Right renal pelvis (tissue), 4 donors: ENCODE data around the gene TP53I13. TPM values are rescaled to one million over a fixed set of nuclear protein-coding genes. Genes with fewer than 3 reads are reported as not detected.

Experiments used
- DNase-seq, 4 donors: peaks; one replicate each; pipeline ENCODE4 v3.0.0-alpha.2; 2013; ENCODE audit warnings: low read depth in 4 of 4, low spot score in 3 of 4, missing footprints in 1 of 4
- polyA plus RNA-seq, 4 donors: library from polyadenylated mRNA; unstranded; fragments of 120-200 nt; gene quantifications; one replicate each; pipeline ENCODE4 v1.2.1, GENCODE V29; 2013; ENCODE audit not compliant: insufficient read length in 4 of 4

TP53I13 gene
- polyA plus RNA-seq, 4 donors: 30.8 to 50.8 (median 31.4) TPM

GRCh38 chr17:29591146-29591736 lies 22.7 kb downstream of the TP53I13 start:
- DNase-seq: peak in 1 of 4 donors; percentile 39

DNA sequence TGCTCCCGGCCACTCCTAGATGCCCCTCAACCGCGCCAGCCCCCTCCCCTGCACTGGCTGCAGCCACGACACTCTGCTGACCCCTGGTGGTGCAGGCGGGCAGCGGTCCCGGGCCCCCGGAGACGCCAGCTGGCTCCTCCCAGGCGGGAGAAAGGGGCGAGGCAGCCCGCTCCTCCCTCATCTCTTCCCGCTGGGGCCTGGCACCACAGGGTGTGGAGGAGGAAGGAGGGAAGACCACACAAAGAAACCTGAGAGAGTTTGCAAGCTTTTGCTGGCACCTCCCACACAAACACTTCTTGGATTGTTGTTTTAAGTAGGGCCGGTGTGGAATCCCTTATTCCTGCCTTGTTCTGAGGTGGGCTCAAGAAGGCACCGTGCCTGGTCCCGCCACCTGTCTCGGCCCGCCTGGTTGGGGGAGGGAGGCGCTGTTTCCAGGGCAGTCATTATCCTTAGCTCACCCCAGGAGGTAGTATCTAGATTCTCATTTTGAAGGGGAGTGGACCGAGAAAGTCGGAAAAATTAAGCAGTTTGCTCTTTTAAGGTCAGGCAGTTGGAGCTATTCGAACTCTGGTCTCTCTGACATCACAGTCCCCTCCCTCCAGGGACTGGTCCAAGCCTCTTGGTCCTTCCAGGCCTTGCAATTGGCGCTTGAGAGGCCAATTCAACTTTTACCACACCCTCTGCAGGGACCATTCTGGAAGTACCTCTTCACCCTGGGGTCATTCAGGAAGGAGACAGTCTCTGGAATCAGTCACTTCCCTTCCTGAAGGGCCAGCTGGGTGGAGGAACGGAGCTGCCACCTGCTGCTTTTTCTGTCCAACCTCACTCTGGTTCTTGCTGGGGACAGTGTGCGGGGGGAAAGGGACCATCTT lies 23.5 kb downstream of the TP53I13 start:
- peak in 3 of 4 donors; percentile 87 to 88 (median 87) for DNase-seq

GRCh38 chr17:29592850-29593551 lies 24.5 kb downstream of the TP53I13 start, which contains the start of gene ANKRD13B:
Gene ANKRD13B (plus strand): TSS chr17:29593132. CDS start chr17:29593622, 490 bp downstream.
- no peak for DNase-seq

GRCh38 chr17:29593591-29594518 lies 25.4 kb downstream of the TP53I13 start:
- DNase-seq: no peak

GRCh38 chr17:29594519-29595090 lies 26.1 kb downstream of the TP53I13 start:
- DNase-seq: no peak

DNA sequence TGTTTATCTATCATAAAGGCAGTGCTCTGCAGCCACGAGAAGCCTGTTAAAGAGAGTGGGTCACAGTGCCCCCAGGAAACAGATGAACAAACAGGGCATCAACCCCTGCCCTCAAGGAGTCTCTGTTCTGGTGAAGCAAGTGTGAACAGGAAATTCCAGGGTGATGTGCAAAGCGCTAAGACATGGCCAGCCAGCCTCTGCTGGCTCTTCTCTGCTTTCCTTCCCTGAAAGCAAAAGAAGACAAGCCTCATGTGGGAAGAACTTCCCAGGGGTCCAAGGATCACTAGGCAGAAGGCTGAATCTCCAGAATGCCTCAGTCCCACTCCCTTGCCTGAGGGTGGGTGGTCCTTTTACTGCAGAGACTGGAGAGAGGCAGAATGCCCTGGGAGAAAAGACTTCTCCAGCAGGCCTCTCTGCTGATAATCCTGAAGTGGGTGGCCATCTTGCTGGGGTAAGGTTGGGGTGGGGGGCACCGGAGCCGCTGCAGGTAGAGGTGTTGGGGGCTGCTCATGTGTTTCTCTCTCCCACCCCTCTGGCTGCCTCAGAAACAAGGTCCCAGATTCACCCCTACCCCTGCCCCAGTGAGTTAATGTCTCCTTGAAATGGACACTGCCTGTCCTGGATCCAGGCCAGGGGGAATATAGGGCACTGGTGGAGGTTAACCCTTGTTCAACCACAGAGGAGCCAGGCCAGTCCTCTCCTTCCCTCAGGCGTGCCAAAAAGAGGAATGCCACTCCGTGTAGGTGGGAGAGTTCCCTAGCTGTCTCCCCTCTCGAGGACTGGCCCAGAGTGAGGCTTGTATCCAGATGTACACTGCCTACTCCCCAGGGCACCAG lies 26.8 kb downstream of the TP53I13 start:
- no peak for DNase-seq

DNA sequence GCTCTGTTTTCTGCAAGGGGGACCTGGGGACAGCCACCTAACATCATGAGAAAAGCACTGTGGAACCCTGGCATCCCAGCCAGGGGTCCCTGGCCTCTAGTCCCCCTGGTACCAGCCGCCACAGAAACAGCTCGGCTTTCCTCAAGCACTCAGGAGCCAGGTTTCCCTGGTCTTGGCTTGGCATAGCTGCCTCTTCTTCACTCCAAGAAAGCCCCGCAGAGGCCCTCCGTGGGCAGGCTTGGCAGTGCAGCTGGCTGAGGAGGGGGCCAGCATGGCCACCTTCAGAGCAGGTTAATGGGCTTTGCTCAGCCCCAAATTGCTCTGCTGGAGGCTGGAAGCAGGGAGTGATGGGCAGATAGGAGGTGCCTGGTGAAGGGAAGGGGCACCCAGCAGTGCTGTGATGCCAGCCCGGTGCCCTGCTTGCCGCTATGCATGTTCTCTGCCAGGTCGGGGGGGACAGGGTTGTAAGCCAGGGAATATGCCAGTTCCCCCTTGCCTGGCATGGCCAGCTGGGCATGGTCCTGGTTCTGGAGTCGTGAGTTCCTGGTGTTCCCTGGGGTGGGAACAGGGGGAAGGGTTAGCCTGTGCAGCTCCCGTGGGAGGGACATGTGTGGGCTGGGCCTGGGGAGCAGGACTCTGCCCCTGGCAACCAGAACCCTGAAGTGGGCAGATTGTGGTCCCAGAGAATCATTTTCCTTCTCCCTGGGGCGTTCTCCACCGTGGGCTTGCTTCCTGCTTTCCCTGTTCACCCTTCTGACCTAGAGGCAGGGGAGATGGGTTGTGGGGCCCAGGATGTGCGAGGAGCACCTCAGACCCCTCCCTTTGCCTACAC lies 27.7 kb downstream of the TP53I13 start:
- no peak for DNase-seq

DNA sequence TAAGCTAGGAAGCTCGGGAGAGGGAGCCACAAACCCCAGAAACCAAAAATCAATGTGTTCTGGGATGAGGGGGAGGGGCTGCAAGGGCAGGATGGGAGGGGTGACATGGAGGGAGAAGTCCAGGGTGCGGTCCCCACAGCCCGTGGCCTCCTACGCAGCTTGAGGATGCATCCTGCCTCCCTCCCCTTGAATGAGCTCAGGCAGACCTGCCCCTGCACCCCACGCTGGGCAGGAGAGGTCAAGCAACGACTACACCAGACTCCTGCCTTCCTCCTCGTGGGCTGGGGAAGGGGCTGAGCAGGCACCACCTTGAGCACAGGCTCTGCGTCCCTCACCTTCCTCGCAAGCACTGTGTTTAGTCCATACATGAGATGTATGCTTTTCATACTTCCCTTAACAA lies 28.3 kb downstream of the TP53I13 start:
- no peak for DNase-seq

GRCh38 chr17:29597361-29598172 lies 29.1 kb downstream of the TP53I13 start:
- no peak for DNase-seq

GRCh38 chr17:29603109-29603674 lies 34.7 kb downstream of the TP53I13 start:
- no peak for DNase-seq

GRCh38 chr17:29607557-29608195 lies 39.2 kb downstream of the TP53I13 start:
- DNase-seq: no peak

GRCh38 chr17:29608986-29609385 lies 40.5 kb downstream of the TP53I13 start:
- no peak for DNase-seq

GRCh38 chr17:29610395-29610794 lies 41.9 kb downstream of the TP53I13 start:
- no peak for DNase-seq

DNA sequence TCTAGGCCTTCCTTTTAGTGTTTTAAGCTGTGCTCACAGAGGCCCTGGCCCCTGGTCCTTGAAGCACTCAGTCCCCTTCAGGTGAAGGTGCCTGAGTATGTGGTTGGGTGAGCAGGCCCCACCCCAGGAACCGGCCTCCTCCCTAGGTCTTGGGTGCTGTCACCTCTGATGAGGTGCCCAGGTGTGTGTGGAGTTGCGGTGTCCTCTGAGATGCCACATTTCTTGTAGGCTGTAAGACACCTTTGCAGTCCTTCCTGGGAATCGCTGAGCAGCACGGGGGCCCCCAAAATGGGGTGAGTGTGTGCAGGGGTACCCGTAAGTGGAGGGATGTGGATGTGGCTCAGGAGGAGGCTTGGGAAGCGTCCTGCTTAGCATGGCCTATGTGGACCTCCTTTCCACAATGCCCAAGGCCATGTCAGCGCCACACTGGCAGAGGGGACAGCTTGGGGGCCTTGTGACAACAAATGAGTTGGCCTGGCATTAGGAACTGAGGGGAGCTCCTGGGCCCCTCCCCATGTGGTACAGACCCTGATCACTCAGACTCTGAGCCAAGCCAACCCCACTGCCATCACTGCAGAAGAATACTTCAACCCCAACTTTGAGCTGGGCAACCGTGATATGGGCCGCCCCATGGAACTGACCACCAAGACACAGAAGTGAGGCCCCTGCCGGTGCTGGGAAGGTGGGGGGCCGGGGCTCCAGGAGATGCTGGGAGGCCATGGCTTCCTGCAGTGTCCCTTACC lies 43.0 kb downstream of the TP53I13 start:
- DNase-seq: no peak

- no peak for DNase-seq
Measured at GRCh38 chr17:29612094-29612403, 43.5 kb downstream of the TP53I13 start.
